ENCODE measurements around the gene SRBD1. TPM values are rescaled to one million over a fixed set of nuclear protein-coding genes. Genes with fewer than 3 reads are reported as not detected.

The SRBD1 gene
- total RNA-seq, 1 experiment from 2014 or later = 20.6 TPM

DNA sequence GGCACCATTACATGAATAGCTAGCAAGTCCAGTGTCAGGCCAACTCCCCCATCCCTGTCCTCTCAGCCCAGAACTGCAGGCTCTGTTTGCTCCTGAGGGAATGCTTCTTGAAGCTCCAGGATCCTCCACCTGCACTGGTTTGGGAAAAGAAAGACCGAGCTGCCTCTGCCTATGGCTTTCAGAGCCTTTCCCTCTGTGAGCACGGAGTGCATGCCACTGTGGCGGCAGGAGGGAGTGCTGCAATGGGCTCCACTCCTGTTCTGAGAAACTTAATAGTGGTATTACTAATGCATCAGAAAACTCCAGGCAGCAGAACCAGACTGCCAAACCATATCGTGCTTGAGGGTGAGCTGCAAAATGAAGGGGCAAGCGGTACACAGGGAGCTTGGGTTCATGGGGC, 271.8 kb downstream of the SRBD1 start:
- intact Hi-C loops (cut with micrococcal nuclease) = no loop called here
- CTCF ChIA-PET = no interaction called here
- Histone ChIP-seq H3K79me2 (ENCODE audit: insufficient read depth, low read length) (no peaks in the 10 kb centered on the region), H3K9ac (ENCODE audit: low read length) (no peak overlapping the region), H3K27me3 (ENCODE audit: insufficient read depth, low read length) (no peaks in the 10 kb centered on the region), H2AFZ (ENCODE audit: low read depth, low read length, poor library complexity, severe bottlenecking) (no peak overlapping the region), H3K36me3 (ENCODE audit: control insufficient read depth in 1 of 2, insufficient read depth in 2 of 2, low read length in 2 of 2) (no peaks in the 10 kb centered on the region), H3K4me3 (replicated peaks in 1 of 2; ENCODE audit: low read depth in 1 of 2, low read length in 2 of 2) (no peak overlapping the region), H3K27ac (ENCODE audit: low read depth, low read length) (no peak overlapping the region), H3K4me1 (ENCODE audit: control insufficient read depth in 1 of 2, insufficient read depth in 2 of 2, low read length in 2 of 2) (no peaks in the 10 kb centered on the region), H3K9me3 (ENCODE audit: control insufficient read depth in 1 of 2, insufficient read depth in 1 of 2, low read depth in 1 of 2, low read length in 2 of 2) (no peaks in the 10 kb centered on the region), H3K4me2 (ENCODE audit: low read length) (no peak overlapping the region), H3K9me2 (ENCODE audit: insufficient read depth) (no peaks in the 10 kb centered on the region), H4K20me1 (ENCODE audit: insufficient read depth) (no peaks in the 10 kb centered on the region)
- RAD21 ChIA-PET (ENCODE audit: low non-redundant PET in 1 of 2, low total read pairs in 2 of 2, uncharacterized antibody in 2 of 2, unreplicated experiment in 2 of 2) = no interaction called here
- ATAC-seq (no peak), DNase-seq (ENCODE audit: low read depth, low spot score) (no peak)
- no TSS peak for BruUV-seq (replicated peaks)
- no peak for TF ChIP-seq EZH2 (IDR thresholded peaks at IDR 0.05)
- TF ChIP-seq SP1 (IDR thresholded peaks at IDR 0.05; ENCODE audit: low read depth) = no peak
- no peak for TF ChIP-seq FOSL1 (IDR thresholded peaks at IDR 0.05; ENCODE audit: low read depth)
- TF ChIP-seq ZFX (IDR thresholded peaks at IDR 0.05) = no peak
- TF ChIP-seq, protein P1, sequence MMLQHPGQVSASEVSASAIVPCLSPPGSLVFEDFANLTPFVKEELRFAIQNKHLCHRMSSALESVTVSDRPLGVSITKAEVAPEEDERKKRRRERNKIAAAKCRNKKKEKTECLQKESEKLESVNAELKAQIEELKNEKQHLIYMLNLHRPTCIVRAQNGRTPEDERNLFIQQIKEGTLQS (IDR thresholded peaks at IDR 0.05) = no peak
- no peak for TF ChIP-seq YY1 (IDR thresholded peaks at IDR 0.05; ENCODE audit: extremely low read depth, insufficient replicate concordance, low read depth, low read length)
- TF ChIP-seq CEBPB (IDR thresholded peaks at IDR 0.05; ENCODE audit: low read depth) = no peak
- no peak for TF ChIP-seq SIN3A (IDR thresholded peaks at IDR 0.05; ENCODE audit: low read depth)
- TF ChIP-seq, protein P2, sequence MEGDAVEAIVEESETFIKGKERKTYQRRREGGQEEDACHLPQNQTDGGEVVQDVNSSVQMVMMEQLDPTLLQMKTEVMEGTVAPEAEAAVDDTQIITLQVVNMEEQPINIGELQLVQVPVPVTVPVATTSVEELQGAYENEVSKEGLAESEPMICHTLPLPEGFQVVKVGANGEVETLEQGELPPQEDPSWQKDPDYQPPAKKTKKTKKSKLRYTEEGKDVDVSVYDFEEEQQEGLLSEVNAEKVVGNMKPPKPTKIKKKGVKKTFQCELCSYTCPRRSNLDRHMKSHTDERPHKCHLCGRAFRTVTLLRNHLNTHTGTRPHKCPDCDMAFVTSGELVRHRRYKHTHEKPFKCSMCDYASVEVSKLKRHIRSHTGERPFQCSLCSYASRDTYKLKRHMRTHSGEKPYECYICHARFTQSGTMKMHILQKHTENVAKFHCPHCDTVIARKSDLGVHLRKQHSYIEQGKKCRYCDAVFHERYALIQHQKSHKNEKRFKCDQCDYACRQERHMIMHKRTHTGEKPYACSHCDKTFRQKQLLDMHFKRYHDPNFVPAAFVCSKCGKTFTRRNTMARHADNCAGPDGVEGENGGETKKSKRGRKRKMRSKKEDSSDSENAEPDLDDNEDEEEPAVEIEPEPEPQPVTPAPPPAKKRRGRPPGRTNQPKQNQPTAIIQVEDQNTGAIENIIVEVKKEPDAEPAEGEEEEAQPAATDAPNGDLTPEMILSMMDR (IDR thresholded peaks at IDR 0.05 in 2 of 3, conservative IDR thresholded peaks at IDR 0.05 in 1 of 3; ENCODE audit: borderline replicate concordance in 1 of 3, insufficient read depth in 1 of 3, low read depth in 2 of 3, low read length in 2 of 3) = no peak
- no peak for TF ChIP-seq ZNF274 (IDR thresholded peaks at IDR 0.05; ENCODE audit: low read depth, low read length)
- TF ChIP-seq, protein P3, sequence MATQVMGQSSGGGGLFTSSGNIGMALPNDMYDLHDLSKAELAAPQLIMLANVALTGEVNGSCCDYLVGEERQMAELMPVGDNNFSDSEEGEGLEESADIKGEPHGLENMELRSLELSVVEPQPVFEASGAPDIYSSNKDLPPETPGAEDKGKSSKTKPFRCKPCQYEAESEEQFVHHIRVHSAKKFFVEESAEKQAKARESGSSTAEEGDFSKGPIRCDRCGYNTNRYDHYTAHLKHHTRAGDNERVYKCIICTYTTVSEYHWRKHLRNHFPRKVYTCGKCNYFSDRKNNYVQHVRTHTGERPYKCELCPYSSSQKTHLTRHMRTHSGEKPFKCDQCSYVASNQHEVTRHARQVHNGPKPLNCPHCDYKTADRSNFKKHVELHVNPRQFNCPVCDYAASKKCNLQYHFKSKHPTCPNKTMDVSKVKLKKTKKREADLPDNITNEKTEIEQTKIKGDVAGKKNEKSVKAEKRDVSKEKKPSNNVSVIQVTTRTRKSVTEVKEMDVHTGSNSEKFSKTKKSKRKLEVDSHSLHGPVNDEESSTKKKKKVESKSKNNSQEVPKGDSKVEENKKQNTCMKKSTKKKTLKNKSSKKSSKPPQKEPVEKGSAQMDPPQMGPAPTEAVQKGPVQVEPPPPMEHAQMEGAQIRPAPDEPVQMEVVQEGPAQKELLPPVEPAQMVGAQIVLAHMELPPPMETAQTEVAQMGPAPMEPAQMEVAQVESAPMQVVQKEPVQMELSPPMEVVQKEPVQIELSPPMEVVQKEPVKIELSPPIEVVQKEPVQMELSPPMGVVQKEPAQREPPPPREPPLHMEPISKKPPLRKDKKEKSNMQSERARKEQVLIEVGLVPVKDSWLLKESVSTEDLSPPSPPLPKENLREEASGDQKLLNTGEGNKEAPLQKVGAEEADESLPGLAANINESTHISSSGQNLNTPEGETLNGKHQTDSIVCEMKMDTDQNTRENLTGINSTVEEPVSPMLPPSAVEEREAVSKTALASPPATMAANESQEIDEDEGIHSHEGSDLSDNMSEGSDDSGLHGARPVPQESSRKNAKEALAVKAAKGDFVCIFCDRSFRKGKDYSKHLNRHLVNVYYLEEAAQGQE (IDR thresholded peaks at IDR 0.05; ENCODE audit: low read depth) = no peak
- TF ChIP-seq JUND (IDR thresholded peaks at IDR 0.05) = no peak
- TF ChIP-seq EZH2phosphoT487 (IDR thresholded peaks at IDR 0.05; ENCODE audit: borderline replicate concordance) = no peak
- no peak for TF ChIP-seq SRF (IDR thresholded peaks at IDR 0.05; ENCODE audit: low read depth)
- no peak for TF ChIP-seq POLR2AphosphoS5 (IDR thresholded peaks at IDR 0.05; ENCODE audit: low read depth, low read length)
- TF ChIP-seq EGR1 (IDR thresholded peaks at IDR 0.05; ENCODE audit: low read depth) = no peak
- TF ChIP-seq, protein P4, sequence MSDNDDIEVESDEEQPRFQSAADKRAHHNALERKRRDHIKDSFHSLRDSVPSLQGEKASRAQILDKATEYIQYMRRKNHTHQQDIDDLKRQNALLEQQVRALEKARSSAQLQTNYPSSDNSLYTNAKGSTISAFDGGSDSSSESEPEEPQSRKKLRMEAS (IDR thresholded peaks at IDR 0.05) = no peak
- TF ChIP-seq TCF7L2 (IDR thresholded peaks at IDR 0.05; ENCODE audit: borderline replicate concordance, extremely low read depth, insufficient read depth, insufficient read length) = no peak
- no peak for TF ChIP-seq ELF1 (IDR thresholded peaks at IDR 0.05; ENCODE audit: borderline replicate concordance, low read depth)
- no peak for TF ChIP-seq POLR2A (IDR thresholded peaks at IDR 0.05; ENCODE audit: borderline replicate concordance, extremely low read depth, insufficient read depth, insufficient read length)
- POLR2A ChIA-PET = no interaction called here

All from HCT116 (cell line).